ENCODE measurements around the gene SAMD11. TPM values are rescaled to one million over a fixed set of nuclear protein-coding genes. Genes with fewer than 3 reads are reported as not detected.

Gene SAMD11
- total RNA-seq, 2 donors from 2014 or later: 4.5 to 61.6 TPM

GRCh38 chr1:930633-931138 lies 7.0 kb downstream of the SAMD11 start:
- intact Hi-C loops (cut with DNase I): no loop called here
- TF ChIP-seq CTCF (IDR thresholded peaks at IDR 0.05) (no peak), POLR2A (IDR thresholded peaks at IDR 0.05) (no peak), POLR2AphosphoS5 (IDR thresholded peaks at IDR 0.05) (no peak)
- DNase-seq (ENCODE audit: low spot score): no peak
- no peak overlapping the region for H3K27ac ChIP-seq
- WGBS: 67% methylated on average over 18 of the region's 18 CpGs
- no peaks in the 10 kb centered on the region for H3K9me3 ChIP-seq
- no peak overlapping the region for H3K4me3 ChIP-seq
- peaks cover 16% of the 10 kb centered on the region for H3K4me1 ChIP-seq (replicated peaks)
- no peaks in the 10 kb centered on the region for H3K36me3 ChIP-seq
- no peaks in the 10 kb centered on the region for H3K27me3 ChIP-seq (replicated peaks; ENCODE audit: insufficient read depth)

GRCh38 chr1:931380-932172 lies 7.9 kb downstream of the SAMD11 start:
- Histone ChIP-seq H3K9me3 (no peaks in the 10 kb centered on the region), H3K4me3 (no peak overlapping the region), H3K4me1 (replicated peaks) (peaks cover 16% of the 10 kb centered on the region), H3K27ac (no peak overlapping the region), H3K27me3 (replicated peaks; ENCODE audit: insufficient read depth) (no peaks in the 10 kb centered on the region), H3K36me3 (no peaks in the 10 kb centered on the region)
- intact Hi-C loops (cut with DNase I): no loop called here
- no peak for DNase-seq (ENCODE audit: low spot score)
- WGBS: 65% methylated on average over 15 of the region's 15 CpGs
- TF ChIP-seq CTCF (IDR thresholded peaks at IDR 0.05): no peak
- TF ChIP-seq POLR2AphosphoS5 (IDR thresholded peaks at IDR 0.05): no peak
- TF ChIP-seq POLR2A (IDR thresholded peaks at IDR 0.05): no peak

GRCh38 chr1:932173-932510 lies 8.4 kb downstream of the SAMD11 start:
- WGBS: 76% methylated on average over 16 of the region's 16 CpGs
- H3K27me3 ChIP-seq (replicated peaks; ENCODE audit: insufficient read depth): no peaks in the 10 kb centered on the region

GRCh38 chr1:932776-933602 lies 9.3 kb downstream of the SAMD11 start:
- no peak overlapping the region for H3K4me3 ChIP-seq
- H3K9me3 ChIP-seq: no peaks in the 10 kb centered on the region
- no peaks in the 10 kb centered on the region for H3K36me3 ChIP-seq
- peak; percentile 83 for DNase-seq (ENCODE audit: low spot score)
- H3K27me3 ChIP-seq (replicated peaks; ENCODE audit: insufficient read depth): no peaks in the 10 kb centered on the region
- H3K27ac ChIP-seq: peak overlapping the region in 1 of 2 donors; percentile 57
- intact Hi-C loops (cut with DNase I): no loop called here
- WGBS: 50% methylated on average over 25 of the region's 25 CpGs
- TF ChIP-seq CTCF (IDR thresholded peaks at IDR 0.05): no peak
- peak; percentile 84 for TF ChIP-seq POLR2AphosphoS5 (IDR thresholded peaks at IDR 0.05)
- H3K4me1 ChIP-seq (replicated peaks): peaks cover 16% of the 10 kb centered on the region

More at GRCh38 chr1:932173-932510, 8.4 kb downstream of the SAMD11 start:
- intact Hi-C loops (cut with DNase I): no loop called here
- TF ChIP-seq POLR2AphosphoS5 (IDR thresholded peaks at IDR 0.05) (no peak), CTCF (IDR thresholded peaks at IDR 0.05) (no peak), POLR2A (IDR thresholded peaks at IDR 0.05) (no peak)
- Histone ChIP-seq H3K4me1 (replicated peaks) (peaks cover 16% of the 10 kb centered on the region), H3K9me3 (no peaks in the 10 kb centered on the region), H3K4me3 (no peak overlapping the region), H3K27ac (no peak overlapping the region), H3K36me3 (no peaks in the 10 kb centered on the region)
- no peak for DNase-seq (ENCODE audit: low spot score)

Measured in prostate gland (tissue), 2 donors.